NB4 (cell line): ENCODE results near the gene ANKS1B.
A peak's percentile ranks its signal among the peaks of the same experiment; 100 is the strongest.
"Not testable (repeated sequence)": the region's sequence is repeated elsewhere in the genome, so short reads cannot be mapped to it uniquely, and the experiment has no call there.

ENCODE experiments used
- DNase-seq: peaks from one replicate; pipeline ENCODE4 v3.0.0; 2010; ENCODE audit warnings: low read depth
- H3K4me3 ChIP-seq: one replicate; pipeline ENCODE4 v1.5.1; 2011; ENCODE audit warnings: mild to moderate bottlenecking, low read depth, low read length, moderate library complexity
- MAX ChIP-seq: IDR thresholded peaks from 2 replicates; pipeline ENCODE4 v1.6.1; 2011; ENCODE audit warnings: low read depth, low read length
- MYC ChIP-seq: IDR thresholded peaks from 2 replicates; pipeline ENCODE4 v1.6.1; 2011; ENCODE audit warnings: low read depth, low read length
- POLR2A ChIP-seq: IDR thresholded peaks from 2 replicates; pipeline ENCODE4 v1.6.1; 2011; ENCODE audit warnings: mild to moderate bottlenecking; ENCODE audit not compliant: insufficient read length; ENCODE audit errors: extremely low read depth
- TF ChIP-seq, protein P1 (sequence below): IDR thresholded peaks from one replicate; pipeline ENCODE4 v1.5.1; 2012; ENCODE audit warnings: low read depth, low read length

Gene ANKS1B

DNA sequence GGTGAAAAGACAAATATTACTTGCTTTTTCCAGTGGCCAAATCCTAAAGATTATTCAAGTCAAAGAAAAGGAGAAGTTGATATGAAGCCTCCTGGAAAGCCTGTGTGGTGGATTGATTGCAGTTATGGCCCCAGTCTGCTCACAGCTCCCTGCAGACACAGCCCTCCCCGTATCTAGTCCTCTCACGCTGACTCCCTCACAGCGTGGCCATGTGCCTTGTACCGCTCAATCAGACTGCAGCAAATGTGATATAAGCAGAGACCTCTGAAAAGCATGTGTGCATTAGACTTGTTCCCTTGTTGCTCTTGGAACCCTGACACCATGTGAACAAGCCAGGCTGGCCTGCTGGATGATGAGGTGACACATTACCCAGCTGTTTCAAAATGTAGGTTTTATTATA, 735.2 kb downstream of the ANKS1B start:
- 0 out of 2 replicates have a peak, but pooled peaks have one; percentile 15 for TF ChIP-seq MAX
- no peak for TF ChIP-seq POLR2A
- peak; percentile 23 for DNase-seq
- H3K4me3 ChIP-seq: no peak overlapping the region

DNA sequence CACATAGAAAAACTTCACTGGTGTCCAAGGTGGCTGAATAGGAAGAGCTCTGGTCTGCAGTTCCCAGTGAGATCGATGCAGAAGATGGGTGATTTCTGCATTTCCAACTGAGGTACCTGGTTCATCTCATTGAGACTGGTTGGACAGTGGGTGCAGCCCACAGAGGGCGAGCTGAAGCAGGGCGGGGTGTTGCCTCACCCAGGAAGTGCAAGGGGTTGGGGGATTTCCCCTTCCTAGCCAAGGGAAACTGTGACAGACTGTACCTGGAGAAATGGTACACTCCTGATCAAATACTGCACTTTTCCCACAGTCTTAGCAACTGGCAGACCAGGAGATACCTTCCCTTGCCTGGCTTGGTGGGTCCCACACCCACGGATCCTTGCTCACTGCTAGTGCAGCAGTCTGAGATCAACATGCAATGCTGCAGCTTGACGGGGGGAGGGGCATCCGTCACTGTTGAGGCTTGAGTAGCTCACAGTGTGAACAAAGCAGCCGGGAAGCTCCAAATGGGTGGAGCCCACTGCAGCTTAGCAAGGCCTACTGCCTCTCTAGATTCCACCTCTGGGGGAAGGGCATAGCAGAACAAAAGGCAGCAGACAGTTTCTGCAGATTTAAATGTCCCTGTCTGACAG, 746.7 kb downstream of the ANKS1B start:
- not testable (repeated sequence) for H3K4me3 ChIP-seq
- DNase-seq: peak; percentile 16

DNA sequence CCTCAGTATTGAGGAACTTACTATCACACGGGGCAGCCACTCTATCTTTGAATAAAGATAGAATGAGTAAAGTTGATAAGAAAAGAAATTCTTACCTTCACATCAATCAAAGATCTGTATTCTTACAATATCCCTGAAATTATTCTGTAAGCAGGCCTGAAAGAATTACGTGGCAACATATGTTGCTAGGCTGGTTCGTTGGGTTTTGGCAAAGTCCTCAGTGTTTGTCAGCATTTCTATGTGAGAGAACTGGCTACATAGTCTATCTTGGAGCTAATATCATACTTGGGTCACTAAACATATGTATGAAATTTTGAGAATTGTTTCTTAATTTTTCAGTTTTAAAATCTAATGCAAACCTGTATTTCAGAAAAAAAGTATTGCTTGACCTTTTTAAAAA, 749.4 kb downstream of the ANKS1B start:
- no peak for DNase-seq
- TF ChIP-seq POLR2A (no peak), MYC (no peak)
- TF ChIP-seq, protein P1, sequence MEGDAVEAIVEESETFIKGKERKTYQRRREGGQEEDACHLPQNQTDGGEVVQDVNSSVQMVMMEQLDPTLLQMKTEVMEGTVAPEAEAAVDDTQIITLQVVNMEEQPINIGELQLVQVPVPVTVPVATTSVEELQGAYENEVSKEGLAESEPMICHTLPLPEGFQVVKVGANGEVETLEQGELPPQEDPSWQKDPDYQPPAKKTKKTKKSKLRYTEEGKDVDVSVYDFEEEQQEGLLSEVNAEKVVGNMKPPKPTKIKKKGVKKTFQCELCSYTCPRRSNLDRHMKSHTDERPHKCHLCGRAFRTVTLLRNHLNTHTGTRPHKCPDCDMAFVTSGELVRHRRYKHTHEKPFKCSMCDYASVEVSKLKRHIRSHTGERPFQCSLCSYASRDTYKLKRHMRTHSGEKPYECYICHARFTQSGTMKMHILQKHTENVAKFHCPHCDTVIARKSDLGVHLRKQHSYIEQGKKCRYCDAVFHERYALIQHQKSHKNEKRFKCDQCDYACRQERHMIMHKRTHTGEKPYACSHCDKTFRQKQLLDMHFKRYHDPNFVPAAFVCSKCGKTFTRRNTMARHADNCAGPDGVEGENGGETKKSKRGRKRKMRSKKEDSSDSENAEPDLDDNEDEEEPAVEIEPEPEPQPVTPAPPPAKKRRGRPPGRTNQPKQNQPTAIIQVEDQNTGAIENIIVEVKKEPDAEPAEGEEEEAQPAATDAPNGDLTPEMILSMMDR: no peak
- no peak overlapping the region for H3K4me3 ChIP-seq

DNA sequence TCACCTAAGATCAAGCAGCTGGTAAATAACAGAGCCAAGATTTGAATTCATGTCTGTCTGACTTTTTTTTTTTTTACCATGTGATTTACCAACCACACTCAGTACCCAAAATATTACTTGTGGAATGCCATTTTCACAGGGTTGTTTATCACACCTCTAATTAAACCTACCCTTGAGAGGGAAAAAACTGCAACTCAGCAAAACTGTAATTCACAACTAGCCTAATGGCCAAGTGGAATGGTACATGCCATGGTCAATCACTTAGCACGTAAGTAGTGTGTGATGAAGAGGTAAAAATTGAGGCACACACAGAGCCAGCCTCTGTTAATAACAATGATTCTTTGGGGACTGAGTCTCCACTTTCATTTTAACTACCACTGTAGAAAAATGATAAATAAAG, 750.0 kb downstream of the ANKS1B start:
- no peak for DNase-seq
- TF ChIP-seq, protein P1: no peak
- no peak for TF ChIP-seq MYC
- no peak for TF ChIP-seq POLR2A
- no peak for TF ChIP-seq MAX
- no peak overlapping the region for H3K4me3 ChIP-seq

GRCh38 chr12:99232324-99232723, 752.4 kb downstream of the ANKS1B start:
- no peak overlapping the region for H3K4me3 ChIP-seq
- TF ChIP-seq MYC: no peak
- TF ChIP-seq MAX: no peak
- no peak for TF ChIP-seq POLR2A
- TF ChIP-seq, protein P1: no peak
- no peak for DNase-seq

DNA sequence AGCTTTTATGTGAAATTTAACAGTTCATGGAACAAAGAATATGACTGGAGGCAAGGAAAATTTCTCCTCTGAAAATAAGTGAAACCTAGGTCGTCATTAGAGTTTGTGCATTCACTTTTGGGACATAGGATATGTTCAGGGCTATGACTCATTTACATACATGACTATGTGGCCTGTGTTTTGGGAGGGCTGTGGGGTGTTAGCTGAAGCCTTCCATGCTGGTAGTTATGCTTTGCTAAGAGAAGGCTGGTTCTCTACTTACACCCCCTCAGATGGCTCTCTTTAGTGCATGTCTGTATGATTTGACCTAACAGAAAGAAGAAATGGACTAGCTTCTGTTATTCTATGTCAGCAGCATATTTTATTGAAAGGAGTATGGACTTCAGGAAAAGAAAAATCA, 753.7 kb downstream of the ANKS1B start:
- TF ChIP-seq, protein P1: no peak
- TF ChIP-seq MAX (no peak), POLR2A (no peak), MYC (no peak)
- no peak for DNase-seq
- no peak overlapping the region for H3K4me3 ChIP-seq

DNA sequence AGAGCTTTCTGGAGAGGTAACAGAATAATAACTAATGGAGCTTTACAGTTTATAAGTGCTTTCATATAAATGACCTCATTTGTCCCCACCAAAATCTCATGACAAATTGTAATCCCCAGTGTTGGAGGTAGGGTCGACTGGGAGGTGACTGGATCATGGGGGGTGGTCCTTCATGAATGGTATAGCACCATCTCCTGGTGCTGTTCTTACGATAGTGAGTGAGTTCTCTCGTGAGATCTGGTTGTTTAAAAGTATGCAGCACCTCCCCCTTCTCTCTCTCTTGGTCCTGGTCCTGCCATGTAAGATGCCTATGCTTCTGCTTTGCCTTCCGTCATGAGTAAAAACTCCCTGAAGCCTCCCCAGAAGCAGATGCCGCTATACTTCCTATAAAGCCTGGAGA, 760.5 kb downstream of the ANKS1B start:
- TF ChIP-seq MYC (no peak), MAX (no peak), POLR2A (no peak)
- TF ChIP-seq, protein P1: no peak
- H3K4me3 ChIP-seq: no peak overlapping the region
- no peak for DNase-seq
